ENCODE results near the gene C6orf163. TPM values are rescaled to one million over a fixed set of nuclear protein-coding genes. Genes with fewer than 3 reads are reported as not detected.

C6orf163 gene
- total RNA-seq (2014; rRNA removed; shearing (Covaris generic)), result 0.82 and 2.0 TPM in 2 replicates

GRCh38 chr6:87344731-87345130, at the start of gene C6orf163:
Gene C6orf163 (plus strand): TSS chr6:87344813. CDS start chr6:87345100, 287 bp downstream.

GRCh38 chr6:87322304-87323212, 22.1 kb upstream of the C6orf163 start, which contains the start of gene SMIM8:
Gene SMIM8 (plus strand): TSS chr6:87322588. CDS start chr6:87337032, 14,444 bp downstream.

GRCh38 chr6:87407901-87408720, 63.5 kb downstream of the C6orf163 start, which contains the start of gene CFAP206:
Gene CFAP206 (plus strand): TSS chr6:87407972. CDS start chr6:87409840, 1,868 bp downstream.

Other genes starting within 250 kb of the C6orf163 start
- not detected in 2 replicates for gene CGA, start 249.7 kb upstream of the C6orf163 start, total RNA-seq (2014; rRNA removed; shearing (Covaris generic))
- gene ZNF292, start 189.2 kb upstream of the C6orf163 start, total RNA-seq (2014; rRNA removed; shearing (Covaris generic)), result 8.5 and 10.9 TPM in 2 replicates
- 2.7 and 2.8 TPM in 2 replicates for gene SMIM8, start 22.2 kb upstream of the C6orf163 start, total RNA-seq (2014; rRNA removed; shearing (Covaris generic))
- gene GJB7, start 15.5 kb upstream of the C6orf163 start, total RNA-seq (2014; rRNA removed; shearing (Covaris generic)), result 0.30 TPM in 1 of 2 replicates, not detected in the other
- not detected in 2 replicates for gene CFAP206, start 63.2 kb downstream of the C6orf163 start, total RNA-seq (2014; rRNA removed; shearing (Covaris generic))
- 7.2 and 7.4 TPM in 2 replicates for gene SLC35A1, start 128.2 kb downstream of the C6orf163 start, total RNA-seq (2014; rRNA removed; shearing (Covaris generic))
- 21.4 and 26.6 TPM in 2 replicates for gene RARS2, start 245.2 kb downstream of the C6orf163 start, total RNA-seq (2014; rRNA removed; shearing (Covaris generic))
- 10.9 and 12.4 TPM in 2 replicates for gene ORC3, start 245.3 kb downstream of the C6orf163 start, total RNA-seq (2014; rRNA removed; shearing (Covaris generic))

All from A375 (cell line).